Measurements from ENCODE around the gene C1GALT1.
"Not testable (repeated sequence)": the region's sequence is repeated elsewhere in the genome, so short reads cannot be mapped to it uniquely, and the experiment has no call there.

The C1GALT1 gene

GRCh38 chr7:7239346-7239745 lies 57.0 kb downstream of the C1GALT1 start:
- DNase-seq = no peak

GRCh38 chr7:7242899-7243298 lies 60.6 kb downstream of the C1GALT1 start:
- DNase-seq = no peak

GRCh38 chr7:7245233-7245632 lies 62.9 kb downstream of the C1GALT1 start:
- DNase-seq = not testable (repeated sequence)

GRCh38 chr7:7246223-7246622 lies 63.9 kb downstream of the C1GALT1 start:
- DNase-seq = no peak

GRCh38 chr7:7247658-7248057 lies 65.3 kb downstream of the C1GALT1 start:
- no peak for DNase-seq

- DNase-seq = no peak
These were observed 67.5 kb downstream of the C1GALT1 start for GRCh38 chr7:7249814-7250213.

- no peak for DNase-seq
These were observed 69.4 kb downstream of the C1GALT1 start for GRCh38 chr7:7251742-7252141.

GRCh38 chr7:7254319-7254718 lies 72.0 kb downstream of the C1GALT1 start:
- no peak for DNase-seq

- DNase-seq = no peak
These were observed 72.6 kb downstream of the C1GALT1 start for GRCh38 chr7:7254908-7255307.

- DNase-seq = no peak
These were observed 74.5 kb downstream of the C1GALT1 start for GRCh38 chr7:7256731-7257274.

- no peak for DNase-seq
These were observed 75.8 kb downstream of the C1GALT1 start for GRCh38 chr7:7257899-7258692.

GRCh38 chr7:7261863-7262262 lies 79.5 kb downstream of the C1GALT1 start:
- DNase-seq = no peak

- no peak for DNase-seq
These were observed 81.2 kb downstream of the C1GALT1 start for GRCh38 chr7:7263297-7264230.

- no peak for DNase-seq
These were observed 82.1 kb downstream of the C1GALT1 start for GRCh38 chr7:7264306-7265040.

GRCh38 chr7:7265081-7266075 lies 83.0 kb downstream of the C1GALT1 start:
- DNase-seq = no peak

GRCh38 chr7:7266257-7266881 lies 84.0 kb downstream of the C1GALT1 start:
- DNase-seq = no peak

- no peak for DNase-seq
These were observed 88.9 kb downstream of the C1GALT1 start for GRCh38 chr7:7271094-7271874.

GRCh38 chr7:7272294-7272693 lies 90.0 kb downstream of the C1GALT1 start:
- DNase-seq = no peak

- no peak for DNase-seq
These were observed 92.4 kb downstream of the C1GALT1 start for GRCh38 chr7:7274782-7275181.

GRCh38 chr7:7276161-7276560 lies 93.8 kb downstream of the C1GALT1 start:
- no peak for DNase-seq
